Neutrophil (primary cell): ENCODE measurements around the gene DDX23.

Source experiments
- H3K27ac ChIP-seq: fragments of 200-600 bp; sonication (generic); 2 replicates; pipeline ENCODE4 v1.5.1; 2016; ENCODE audit warnings: mild to moderate bottlenecking, moderate library complexity
- H3K27me3 ChIP-seq: fragments of 200-600 bp; sonication (generic); 2 replicates; pipeline ENCODE4 v1.6.0; 2016; ENCODE audit warnings: mild to moderate bottlenecking
- H3K36me3 ChIP-seq: fragments of 200-600 bp; sonication (generic); 2 replicates; pipeline ENCODE4 v1.5.1; 2017
- H3K4me1 ChIP-seq, 2 experiments: fragments of 200-600 bp in 1 of 2; sonication (generic) in 1 of 2; 1 replicate in 1 of 2; 2 replicates in 1 of 2; pipeline versions ENCODE4 v1.5.1 to v1.6.1; 2013 to 2016; ENCODE audit warnings: low read depth in 1 of 2, low read length in 1 of 2, mild to moderate bottlenecking in 1 of 2, moderate library complexity in 1 of 2; ENCODE audit not compliant: control insufficient read depth in 1 of 2, insufficient read depth in 1 of 2
- H3K4me3 ChIP-seq, 2 experiments: fragments of 200-600 bp in 1 of 2; sonication (generic) in 1 of 2; 1 replicate in 1 of 2; 2 replicates in 1 of 2; pipeline ENCODE4 v1.5.1; 2013 to 2016; ENCODE audit warnings: low read depth in 1 of 2, low read length in 1 of 2, mild to moderate bottlenecking in 1 of 2, moderate library complexity in 1 of 2
- H3K9me3 ChIP-seq: fragments of 200-600 bp; sonication (generic); 2 replicates; pipeline ENCODE4 v1.5.1; 2016
- CTCF ChIP-seq: fragments of 200-600 bp; sonication (generic); IDR thresholded peaks from 2 replicates; pipeline ENCODE4 v1.5.1; 2016; ENCODE audit warnings: antibody characterized with exemption

Gene DDX23

GRCh38 chr12:48815126-48816110 lies 36.5 kb downstream of the DDX23 start:
- H3K27ac ChIP-seq = peak overlapping the region; percentile 55

GRCh38 chr12:48814262-48815125 lies 37.5 kb downstream of the DDX23 start:
- H3K27me3 ChIP-seq = peaks cover 63% of the 10 kb centered on the region
- peak overlapping the region; percentile 69 to 92 for H3K4me3 ChIP-seq
- H3K27ac ChIP-seq = peak overlapping the region; percentile 55
- peak; percentile 94 for TF ChIP-seq CTCF
- H3K36me3 ChIP-seq = no peaks in the 10 kb centered on the region
- H3K9me3 ChIP-seq = no peaks in the 10 kb centered on the region
- H3K4me1 ChIP-seq = peaks cover 33% of the 10 kb centered on the region in 2 experiments

More at GRCh38 chr12:48815126-48816110, 36.5 kb downstream of the DDX23 start:
- peaks cover 33% of the 10 kb centered on the region in 2 experiments for H3K4me1 ChIP-seq
- peaks cover 73% of the 10 kb centered on the region for H3K27me3 ChIP-seq
- H3K4me3 ChIP-seq = peak overlapping the region; percentile 69 to 92
- no peak for TF ChIP-seq CTCF
- H3K36me3 ChIP-seq = no peaks in the 10 kb centered on the region
- H3K9me3 ChIP-seq = no peaks in the 10 kb centered on the region

- Histone ChIP-seq H3K4me3 (peak overlapping the region; percentile 69 to 92), H3K27ac (no peak overlapping the region), H3K9me3 (no peaks in the 10 kb centered on the region), H3K4me1 (peaks cover 32 to 33% of the 10 kb centered on the region in 2 experiments), H3K27me3 (peaks cover 55% of the 10 kb centered on the region), H3K36me3 (no peaks in the 10 kb centered on the region)
- TF ChIP-seq CTCF = no peak
Measured at GRCh38 chr12:48813465-48814261, 38.3 kb downstream of the DDX23 start.

GRCh38 chr12:48812389-48812788 lies 39.6 kb downstream of the DDX23 start:
- Histone ChIP-seq H3K4me1 (peaks cover 19 to 27% of the 10 kb centered on the region in 2 experiments), H3K27ac (no peak overlapping the region), H3K9me3 (no peaks in the 10 kb centered on the region), H3K4me3 (no peak overlapping the region), H3K36me3 (no peaks in the 10 kb centered on the region), H3K27me3 (peaks cover 42% of the 10 kb centered on the region)
- no peak for TF ChIP-seq CTCF
